Left cardiac atrium (tissue), 4 donors: ENCODE measurements around the gene ACOT9. TPM values are rescaled to one million over a fixed set of nuclear protein-coding genes. Genes with fewer than 3 reads are reported as not detected.
A peak's percentile ranks its signal among the peaks of the same experiment; 100 is the strongest.
"Not testable (repeated sequence)": the region's sequence is repeated elsewhere in the genome, so short reads cannot be mapped to it uniquely, and the experiment has no call there.

Experiments
- ATAC-seq, 2 donors: fragments of 200-7000 bp; cut with Tn5 transposase; one replicate each; pipeline ENCODE4 v1.9.1; 2020; ENCODE audit warnings: mild to moderate bottlenecking in 2 of 2, moderate library complexity in 2 of 2
- DNase-seq: peaks from one replicate; pipeline ENCODE4 v3.0.0-alpha.2; 2020
- intact Hi-C, 2 donors: fragments of 100-400 bp; cut with DNase I; formaldehyde crosslinking; loops; one replicate each; pipeline versions ENCODE4 v1.14.1 to v1.15.1; 2022 to 2023
- total RNA-seq, 2 donors: library from RNA; stranded (reverse); fragmentation: NEBNext Ultra II Directional; extraction: Animal tissue kit (Norgen Biotek cat#: 25700); gene quantifications; one replicate each; pipeline ENCODE4 v1.2.1, GENCODE V29; 2021
- donor health status: DM: no; HTN: yes; CAD: no.
- donor health status: DM: no; HTN: yes; CAD: no; lungs with severe emphysema.
- donor health status: DM: yes; HTN: yes; CAD: no.
- donor health status: Dilated cardiomyopathy.

Gene ACOT9
- total RNA-seq, 2 donors from 2014 or later, result 42.4 to 50.6 TPM

DNA sequence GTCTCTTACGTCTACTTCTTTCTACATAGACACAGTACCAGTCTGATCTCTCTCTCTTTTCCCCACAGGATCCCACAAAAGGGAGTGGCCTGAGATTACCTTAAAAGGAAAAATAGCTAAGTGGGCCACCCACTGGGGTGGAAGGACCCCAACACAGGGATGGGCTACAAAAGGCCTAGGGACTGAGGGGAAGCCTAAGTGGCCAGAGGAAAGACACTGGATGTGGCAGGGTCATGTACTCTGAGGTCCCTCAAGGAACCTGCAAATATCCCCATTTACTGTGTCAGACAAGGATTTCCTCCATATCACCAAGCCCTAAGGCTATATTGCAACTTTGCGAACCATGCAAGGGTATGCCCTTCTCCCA is 82.3 kb downstream of the ACOT9 start:
- DNase-seq (no peak), ATAC-seq (no peak)
- intact Hi-C loops, result no loop called here

DNA sequence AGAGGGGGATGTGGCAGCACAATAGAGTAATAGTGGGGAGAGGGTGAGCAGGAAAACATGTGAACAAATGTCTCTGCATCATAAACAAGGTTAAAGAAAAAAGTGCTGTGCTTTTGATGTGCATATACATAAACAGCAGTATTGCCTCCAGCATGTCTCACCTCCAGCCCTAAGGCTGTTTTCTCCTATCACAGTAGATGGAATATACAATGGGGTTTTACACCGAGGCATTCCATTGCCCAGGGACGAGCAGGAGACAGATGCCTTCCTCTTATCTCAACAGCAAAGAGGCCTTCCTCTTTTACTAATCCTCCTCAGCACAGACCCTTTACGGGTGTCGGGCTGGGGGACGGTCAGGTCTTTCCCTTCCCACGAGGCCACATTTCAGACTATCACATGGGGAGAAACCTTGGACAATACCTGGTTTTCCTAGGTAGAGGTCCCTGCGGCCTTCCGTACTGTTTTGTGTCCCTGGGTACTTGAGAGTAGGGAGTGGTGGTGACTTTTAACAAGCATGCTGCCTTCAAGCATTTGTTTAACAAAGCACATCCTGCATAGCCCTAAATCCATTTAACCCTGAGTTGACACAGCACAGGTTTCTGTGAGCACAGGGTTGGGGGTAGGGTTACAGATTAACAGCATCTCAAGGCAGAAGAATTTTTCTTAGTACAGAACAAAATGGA is 82.9 kb downstream of the ACOT9 start:
- DNase-seq, ATAC-seq, intact Hi-C loops: not testable (repeated sequence)

DNA sequence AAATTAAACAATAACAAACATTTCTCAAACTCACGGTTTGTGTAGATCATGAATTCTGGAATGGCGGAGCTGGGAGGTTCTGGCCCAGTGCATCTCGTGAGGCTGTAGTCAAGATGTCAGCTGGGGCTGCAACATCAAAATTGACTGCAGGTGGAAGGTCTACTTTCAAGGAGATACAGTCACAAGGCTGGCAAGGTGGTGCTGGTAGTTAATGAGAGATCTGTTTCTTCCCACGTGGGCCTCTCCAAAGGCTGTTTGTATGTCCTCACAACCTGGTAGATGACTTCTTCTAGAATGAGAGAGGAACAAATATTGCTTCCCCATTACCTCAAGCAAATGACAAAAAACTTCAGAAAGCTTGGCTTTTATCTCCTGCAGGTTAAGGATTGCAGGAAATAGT is 83.7 kb downstream of the ACOT9 start:
- ATAC-seq (no peak), DNase-seq (no peak)
- intact Hi-C loops, result no loop called here

DNA sequence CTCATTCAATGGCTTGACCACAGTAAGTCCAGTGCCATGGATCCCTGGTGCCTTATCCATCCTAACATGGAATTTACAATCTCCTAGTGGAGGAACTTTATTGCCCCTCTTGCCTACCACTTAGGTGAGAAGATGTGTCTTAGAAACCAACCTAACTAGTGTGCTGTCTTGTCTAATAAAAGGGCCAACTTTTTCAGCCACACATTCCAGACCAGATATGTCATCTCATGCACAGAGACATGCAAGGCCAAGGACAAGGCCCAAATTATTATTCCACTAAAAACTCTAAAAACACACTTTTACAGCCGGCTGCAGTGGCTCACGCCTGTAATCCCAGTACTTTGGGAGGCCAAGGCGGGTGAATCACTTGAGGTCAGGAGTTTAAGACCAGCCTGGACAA is 86.4 kb downstream of the ACOT9 start:
- intact Hi-C loops, result no loop called here
- no peak for DNase-seq

DNA sequence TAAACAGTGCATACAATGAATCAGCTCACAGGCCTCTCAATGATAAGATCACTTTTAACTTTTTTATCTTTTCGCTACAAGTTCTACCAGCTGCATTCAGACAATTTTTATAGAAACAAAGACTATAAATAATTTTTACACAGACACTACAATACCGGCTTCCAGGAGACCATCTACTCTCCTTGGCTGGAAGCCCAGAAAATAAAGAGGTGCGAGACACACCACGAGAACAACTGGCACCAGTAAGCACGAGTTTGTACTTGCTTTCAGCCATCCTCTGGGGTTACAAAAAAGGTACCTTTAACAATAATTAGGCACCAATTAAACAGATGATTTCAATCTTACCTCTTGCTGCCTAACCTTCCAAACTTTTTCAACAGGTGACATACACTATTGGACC is 87.0 kb downstream of the ACOT9 start:
- intact Hi-C loops, result no loop called here
- peak in 1 of 2 donors; percentile 44 for ATAC-seq

More for the DNA sequence above, 86.4 kb downstream of the ACOT9 start:
- ATAC-seq, result no peak

More for the DNA sequence above, 87.0 kb downstream of the ACOT9 start:
- DNase-seq, result no peak

Other genes with a start within 250 kb of the ACOT9 start
- 10 to 100 TPM; 65.2 to 77.4 TPM for gene PRDX4, start 75.8 kb downstream of the ACOT9 start, total RNA-seq
- gene SAT1, start 39.9 kb upstream of the ACOT9 start, total RNA-seq, result 100 to 1,000 TPM; 291 to 408 TPM
- gene APOO, start 164.7 kb upstream of the ACOT9 start, total RNA-seq, result 10 to 100 TPM; 70.0 to 70.9 TPM
- under 1 TPM in 1 of 2 donors, not detected in 1; 0.42 TPM for gene CXorf58, start 164.7 kb upstream of the ACOT9 start, total RNA-seq